Measurements from ENCODE around the gene BPHL.

GRCh38 chr6:3133515-3133914 is 15.0 kb downstream of the BPHL start:
- TF ChIP-seq CTCF (conservative IDR thresholded peaks at IDR 0.05; ENCODE audit: low read length): no peak
- no peak for TF ChIP-seq EZH2phosphoT487 (IDR thresholded peaks at IDR 0.05; ENCODE audit: borderline replicate concordance, low read depth, low read length)
